Sigmoid colon (tissue), 4 donors: ENCODE results near the gene UBE2L6.

ENCODE experiments used
- CTCF ChIP-seq, 4 experiments: fragments of 450-650 bp in 3 of 4; fragments of 200-600 bp in 1 of 4; IDR thresholded peaks; one replicate each; pipeline ENCODE4 v1.5.1; 2016 to 2019; ENCODE audit warnings: antibody characterized with exemption in 4 of 4, mild to moderate bottlenecking in 3 of 4, moderate library complexity in 2 of 4
- EP300 ChIP-seq, 4 donors: sonication (generic); formaldehyde crosslinking; IDR thresholded peaks; one replicate each; pipeline ENCODE4 v1.6.1; 2017; ENCODE audit warnings: antibody characterized with exemption in 4 of 4
- POLR2A ChIP-seq, 2 donors: fragments of 450-650 bp; IDR thresholded peaks; one replicate each; pipeline ENCODE4 v1.6.1; 2016; ENCODE audit warnings: antibody characterized with exemption in 2 of 2, mild to moderate bottlenecking in 2 of 2, moderate library complexity in 2 of 2

- TF ChIP-seq CTCF (IDR thresholded peaks at IDR 0.05) (no peak), POLR2A (IDR thresholded peaks at IDR 0.05) (no peak), EP300 (IDR thresholded peaks at IDR 0.05) (no peak)
Observed at GRCh38 chr11:57574061-57574460, 6.6 kb upstream of the UBE2L6 start.
